ENCODE data around the gene ATRIP.
A peak's percentile ranks its signal among the peaks of the same experiment; 100 is the strongest.

GRCh38 chr3:48439820-48440589 lies 6.5 kb upstream of the ATRIP start, which contains the start of the genes CCDC51 and TMA7:
- TF ChIP-seq EZH2 (IDR thresholded peaks at IDR 0.05; ENCODE audit: borderline replicate concordance, insufficient read depth, low read length, poor library complexity, severe bottlenecking): no peak
- TF ChIP-seq CTCF (IDR thresholded peaks at IDR 0.05; ENCODE audit: poor library complexity, severe bottlenecking): peak; percentile 22
- peak; percentile 96 for TF ChIP-seq POLR2AphosphoS5 (IDR thresholded peaks at IDR 0.05)
- peak; percentile 66 for TF ChIP-seq REST (IDR thresholded peaks at IDR 0.05; ENCODE audit: borderline replicate concordance)
- no peak for TF ChIP-seq EP300 (conservative IDR thresholded peaks at IDR 0.05; ENCODE audit: poor library complexity, severe bottlenecking)

Data from neural cell (in vitro differentiated cells).